ENCODE data around the gene CDRT4.
A peak's percentile ranks its signal among the peaks of the same experiment; 100 is the strongest.

The CDRT4 gene

DNA sequence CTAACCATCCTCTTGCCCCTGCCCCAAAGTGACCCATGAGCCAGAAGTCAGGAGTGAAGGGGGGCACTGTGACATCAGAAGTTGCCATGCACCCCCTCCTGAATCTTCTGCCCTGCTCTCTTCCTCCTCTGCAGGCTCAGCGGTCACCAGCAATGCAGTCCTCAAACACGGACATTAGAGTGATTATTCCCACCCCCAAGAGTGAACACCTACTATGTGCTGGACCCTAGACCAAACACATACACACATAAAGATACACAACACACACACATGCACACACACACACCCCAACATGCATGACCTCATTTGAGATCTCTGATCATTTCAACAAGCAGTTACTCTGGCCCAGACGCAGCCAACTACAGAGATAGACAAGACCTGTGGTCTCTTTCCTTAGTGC, at the start of gene CDRT4:
Gene CDRT4, minus strand, starts transcription at position 30 of the 400 bp plus-strand sequence. CDS start 27,383 bp downstream, outside the sequence.
- no peak for DNase-seq (ENCODE audit: low read depth)
- H3K4me3 ChIP-seq (replicated peaks; ENCODE audit: low read depth, low read length): no peak within 1 kb of the TSS
- TF ChIP-seq, protein P1, sequence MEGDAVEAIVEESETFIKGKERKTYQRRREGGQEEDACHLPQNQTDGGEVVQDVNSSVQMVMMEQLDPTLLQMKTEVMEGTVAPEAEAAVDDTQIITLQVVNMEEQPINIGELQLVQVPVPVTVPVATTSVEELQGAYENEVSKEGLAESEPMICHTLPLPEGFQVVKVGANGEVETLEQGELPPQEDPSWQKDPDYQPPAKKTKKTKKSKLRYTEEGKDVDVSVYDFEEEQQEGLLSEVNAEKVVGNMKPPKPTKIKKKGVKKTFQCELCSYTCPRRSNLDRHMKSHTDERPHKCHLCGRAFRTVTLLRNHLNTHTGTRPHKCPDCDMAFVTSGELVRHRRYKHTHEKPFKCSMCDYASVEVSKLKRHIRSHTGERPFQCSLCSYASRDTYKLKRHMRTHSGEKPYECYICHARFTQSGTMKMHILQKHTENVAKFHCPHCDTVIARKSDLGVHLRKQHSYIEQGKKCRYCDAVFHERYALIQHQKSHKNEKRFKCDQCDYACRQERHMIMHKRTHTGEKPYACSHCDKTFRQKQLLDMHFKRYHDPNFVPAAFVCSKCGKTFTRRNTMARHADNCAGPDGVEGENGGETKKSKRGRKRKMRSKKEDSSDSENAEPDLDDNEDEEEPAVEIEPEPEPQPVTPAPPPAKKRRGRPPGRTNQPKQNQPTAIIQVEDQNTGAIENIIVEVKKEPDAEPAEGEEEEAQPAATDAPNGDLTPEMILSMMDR (IDR thresholded peaks at IDR 0.05; ENCODE audit: low read length, missing control alignments): no peak

DNA sequence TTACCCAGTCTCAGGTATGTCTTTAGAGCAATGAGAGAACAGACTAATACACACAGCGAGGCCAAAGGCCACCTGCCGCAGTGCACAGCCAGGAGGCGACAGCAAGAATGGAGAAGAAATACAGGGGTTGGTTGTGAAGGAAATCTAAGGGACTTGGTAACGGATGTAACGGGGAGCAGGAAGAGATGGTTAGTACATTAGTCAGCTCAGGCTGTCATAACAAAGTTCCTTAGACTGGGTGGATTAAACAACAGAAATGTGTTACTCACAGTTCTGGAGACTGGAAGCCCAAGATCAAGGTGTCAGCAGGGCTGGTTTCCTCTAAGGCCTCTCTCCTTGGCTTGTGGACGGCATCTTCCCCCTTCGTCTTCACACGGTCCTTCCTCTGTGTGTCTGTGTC, 48.7 kb upstream of the CDRT4 start:
- peak; percentile 45 for DNase-seq (ENCODE audit: low read depth)
- TF ChIP-seq, protein P1 (IDR thresholded peaks at IDR 0.05; ENCODE audit: low read length, missing control alignments): no peak
- no peak overlapping the region for H3K4me3 ChIP-seq (replicated peaks; ENCODE audit: low read depth, low read length)

DNA sequence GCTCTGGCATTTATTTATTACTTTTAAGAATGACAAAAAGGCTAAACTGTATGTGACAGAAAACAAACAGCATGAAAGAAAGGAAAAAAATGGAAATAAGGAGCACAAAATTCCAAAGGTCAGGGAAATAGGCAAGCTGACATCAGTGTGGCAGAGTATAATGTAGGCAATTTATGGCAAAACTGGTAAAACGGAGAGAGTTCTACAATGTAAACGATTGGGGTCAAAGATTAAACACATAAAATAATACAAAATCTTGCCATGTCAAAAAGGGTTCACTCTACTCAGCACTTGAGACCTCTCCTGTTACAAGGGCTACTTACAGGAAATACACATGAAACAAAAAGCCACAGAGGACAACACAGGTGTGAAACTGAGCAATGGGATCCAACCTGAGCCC, 47.0 kb upstream of the CDRT4 start:
- TF ChIP-seq, protein P1 (IDR thresholded peaks at IDR 0.05; ENCODE audit: low read length, missing control alignments): no peak
- H3K4me3 ChIP-seq (replicated peaks; ENCODE audit: low read depth, low read length): no peak overlapping the region
- no peak for DNase-seq (ENCODE audit: low read depth)

DNA sequence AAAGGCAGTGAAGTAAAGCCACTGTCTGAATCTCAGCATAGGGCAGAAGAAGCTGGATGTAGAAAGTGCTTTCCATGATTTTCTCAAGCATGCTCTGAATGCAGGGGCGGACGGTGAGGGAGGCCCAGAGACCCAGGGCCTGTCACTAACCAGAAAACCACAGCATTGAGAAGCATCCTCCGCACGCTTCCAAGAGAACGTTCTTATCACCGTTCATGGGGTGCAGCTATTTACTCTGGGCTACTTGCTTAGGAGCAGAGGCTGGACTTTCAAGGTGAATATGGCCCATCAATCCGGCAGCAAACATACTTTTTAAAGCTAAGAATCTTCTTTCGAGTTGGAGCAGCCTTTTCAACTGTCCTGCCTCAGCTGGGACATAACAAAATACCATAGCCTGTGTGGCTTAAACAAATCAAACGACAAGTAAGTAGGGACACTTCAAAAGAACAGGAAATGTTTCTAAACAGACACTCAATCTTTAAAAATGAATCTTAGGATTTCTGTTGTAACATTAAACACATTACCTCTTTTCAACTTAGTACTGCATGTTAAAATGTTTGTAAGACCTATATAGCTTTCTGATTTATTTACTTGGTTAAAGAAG, 46.5 kb upstream of the CDRT4 start:
- DNase-seq (ENCODE audit: low read depth): no peak
- no peak overlapping the region for H3K4me3 ChIP-seq (replicated peaks; ENCODE audit: low read depth, low read length)
- TF ChIP-seq, protein P1 (IDR thresholded peaks at IDR 0.05; ENCODE audit: low read length, missing control alignments): no peak

DNA sequence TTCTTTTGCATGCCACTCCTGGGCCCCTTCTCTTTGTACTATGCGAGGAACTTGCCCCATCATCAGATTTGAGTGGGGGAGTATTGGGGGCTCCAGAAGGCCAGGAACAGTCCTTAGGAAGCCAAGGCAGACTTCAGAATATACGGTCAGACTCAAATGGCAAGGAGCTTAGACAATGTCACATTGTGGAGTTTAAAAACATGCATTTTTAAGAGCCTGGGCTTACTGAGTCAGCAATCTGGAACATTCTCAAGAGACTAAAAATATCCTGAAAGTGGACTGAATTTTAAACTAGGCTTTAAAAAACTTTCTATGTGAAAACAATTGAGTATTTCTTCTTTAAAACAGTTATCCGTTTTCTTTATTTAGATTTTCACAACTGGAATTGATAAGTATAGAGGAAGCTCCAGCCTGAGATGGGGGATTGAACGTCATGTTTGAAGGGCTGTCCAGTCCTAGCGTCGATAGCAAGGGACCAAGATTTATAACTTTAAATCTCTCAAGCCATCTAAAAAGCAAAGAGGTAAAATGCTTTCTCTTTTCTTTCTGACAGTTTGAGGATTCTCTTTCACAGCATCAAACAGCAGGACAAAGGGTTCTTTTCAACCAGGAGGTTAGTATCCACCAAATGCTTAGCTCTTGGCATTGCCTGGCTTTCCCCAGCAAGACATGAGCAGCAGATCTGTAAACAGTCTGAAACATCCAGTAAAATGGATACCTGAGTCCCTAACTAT, 45.8 kb upstream of the CDRT4 start:
- no peak overlapping the region for H3K4me3 ChIP-seq (replicated peaks; ENCODE audit: low read depth, low read length)
- DNase-seq (ENCODE audit: low read depth): peak; percentile 37
- TF ChIP-seq, protein P1 (IDR thresholded peaks at IDR 0.05; ENCODE audit: low read length, missing control alignments): no peak

DNA sequence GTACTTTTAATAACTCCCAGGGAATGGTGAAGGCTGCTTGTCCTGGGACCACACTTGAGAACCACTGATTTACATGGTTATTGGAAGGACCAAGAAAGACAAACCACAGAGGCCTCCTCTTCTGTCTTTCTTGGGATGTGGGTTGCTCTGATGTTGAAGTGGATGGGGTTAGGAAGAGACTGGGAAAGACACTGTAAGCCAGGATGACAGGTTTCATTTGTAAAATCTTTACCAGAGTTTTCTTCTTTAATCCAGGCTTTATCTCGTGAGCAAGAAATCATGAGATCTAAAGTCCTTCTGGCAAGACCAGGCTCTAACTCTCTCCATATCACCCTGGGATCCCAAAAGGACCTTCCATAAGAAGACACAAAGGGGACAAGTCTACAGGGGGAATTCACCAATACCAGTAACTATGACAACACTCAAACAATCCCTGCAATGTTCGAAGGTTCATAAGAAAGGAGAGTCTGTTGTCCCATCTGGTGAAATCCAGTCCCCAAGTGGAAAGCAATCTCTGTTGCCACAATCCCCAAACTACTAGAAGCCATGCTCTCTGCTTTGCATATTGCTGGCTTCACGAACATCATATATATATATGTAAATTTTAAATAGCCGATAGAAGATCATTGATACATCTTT, 44.8 kb upstream of the CDRT4 start:
- no peak overlapping the region for H3K4me3 ChIP-seq (replicated peaks; ENCODE audit: low read depth, low read length)
- no peak for DNase-seq (ENCODE audit: low read depth)
- TF ChIP-seq, protein P1 (IDR thresholded peaks at IDR 0.05; ENCODE audit: low read length, missing control alignments): no peak
